ENCODE data around the gene ZFAND3.

DNA sequence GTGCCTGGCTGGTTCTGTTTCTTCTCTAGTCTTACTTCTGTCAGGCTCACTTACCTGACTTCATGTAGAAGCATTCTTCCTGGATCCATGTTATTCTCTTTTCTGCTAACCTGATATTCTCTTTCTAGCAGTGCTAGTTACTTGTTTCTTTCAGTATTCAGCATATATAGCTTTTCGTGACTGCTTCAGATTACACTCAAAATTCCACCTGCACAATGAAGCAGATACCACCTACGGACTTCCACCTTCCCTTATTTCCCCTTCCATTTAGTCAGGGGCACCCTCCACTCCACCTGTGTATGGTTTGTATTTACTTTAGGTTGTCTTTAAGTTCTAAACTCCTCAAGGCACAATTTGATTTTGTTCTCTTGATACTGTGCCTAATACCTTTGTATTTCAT lies 36.8 kb downstream of the ZFAND3 start:
- TF ChIP-seq TAF1 (IDR thresholded peaks at IDR 0.05; ENCODE audit: low read depth) (no peak), RAD21 (conservative IDR thresholded peaks at IDR 0.05) (no peak), CTCF (IDR thresholded peaks at IDR 0.05; ENCODE audit: poor library complexity, severe bottlenecking) (no peak), POLR2AphosphoS5 (IDR thresholded peaks at IDR 0.05) (no peak), EZH2 (IDR thresholded peaks at IDR 0.05; ENCODE audit: borderline replicate concordance, insufficient read depth, low read length, poor library complexity, severe bottlenecking) (no peak), EP300 (conservative IDR thresholded peaks at IDR 0.05; ENCODE audit: poor library complexity, severe bottlenecking) (no peak), REST (IDR thresholded peaks at IDR 0.05; ENCODE audit: borderline replicate concordance) (no peak)

Data from neural cell (in vitro differentiated cells).